H1 (cell line): Measurements from ENCODE around the gene NOS3. TPM values are rescaled to one million over a fixed set of nuclear protein-coding genes. Genes with fewer than 3 reads are reported as not detected.

Experiments
- CBX8 ChIP-seq: fragments of 300-800, 300-1000 bp; sonication (generic); IDR thresholded peaks from 2 replicates; pipeline ENCODE4 v1.7.1; 2016; ENCODE audit warnings: low read depth, low read length, borderline replicate concordance
- JUN ChIP-seq: IDR thresholded peaks from 2 replicates; pipeline ENCODE4 v1.6.1; 2011; ENCODE audit warnings: low read depth, mild to moderate bottlenecking, improper control_type of control experiment, low read length
- polyA plus RNA-seq, 7 experiments: library from polyadenylated mRNA; depleted of rRNA in 3 of 7; stranded (reverse) in 5 of 7; unstranded in 2 of 7; fragments of >200 nt in 5 of 7; fragments of 200-250 nt in 2 of 7; gene quantifications; 1 replicate in 5 of 7; 2 replicates in 1 of 7; 4 replicates in 1 of 7; pipeline versions ENCODE4 v1.2.1 to v1.2.3, GENCODE V29; 2011 to 2013; ENCODE audit warnings: missing spikeins in 2 of 7, mixed read lengths in 2 of 7
- total RNA-seq: library from RNA; stranded (reverse); fragmentation: NEBNext Ultra II Directional; extraction: Animal tissue kit (Norgen Biotek cat#: 25700); gene quantifications from 2 replicates; pipeline ENCODE4 v1.2.1, GENCODE V29; 2021
- TF ChIP-seq, protein P1 (sequence below): fragments of 300-600 bp; sonication (generic); IDR thresholded peaks from 2 replicates; pipeline ENCODE4 v1.7.1; 2012; ENCODE audit warnings: low read length, moderate library complexity, mild to moderate bottlenecking, inconsistent platforms; ENCODE audit not compliant: insufficient replicate concordance

NOS3 gene
- total and polyA plus RNA-seq, 2 of the 8 experiments (the other 6 are each of a cell fraction or from before 2014, with no cell fraction given), result 4.4 to 16.2 TPM

- TF ChIP-seq, protein P1, sequence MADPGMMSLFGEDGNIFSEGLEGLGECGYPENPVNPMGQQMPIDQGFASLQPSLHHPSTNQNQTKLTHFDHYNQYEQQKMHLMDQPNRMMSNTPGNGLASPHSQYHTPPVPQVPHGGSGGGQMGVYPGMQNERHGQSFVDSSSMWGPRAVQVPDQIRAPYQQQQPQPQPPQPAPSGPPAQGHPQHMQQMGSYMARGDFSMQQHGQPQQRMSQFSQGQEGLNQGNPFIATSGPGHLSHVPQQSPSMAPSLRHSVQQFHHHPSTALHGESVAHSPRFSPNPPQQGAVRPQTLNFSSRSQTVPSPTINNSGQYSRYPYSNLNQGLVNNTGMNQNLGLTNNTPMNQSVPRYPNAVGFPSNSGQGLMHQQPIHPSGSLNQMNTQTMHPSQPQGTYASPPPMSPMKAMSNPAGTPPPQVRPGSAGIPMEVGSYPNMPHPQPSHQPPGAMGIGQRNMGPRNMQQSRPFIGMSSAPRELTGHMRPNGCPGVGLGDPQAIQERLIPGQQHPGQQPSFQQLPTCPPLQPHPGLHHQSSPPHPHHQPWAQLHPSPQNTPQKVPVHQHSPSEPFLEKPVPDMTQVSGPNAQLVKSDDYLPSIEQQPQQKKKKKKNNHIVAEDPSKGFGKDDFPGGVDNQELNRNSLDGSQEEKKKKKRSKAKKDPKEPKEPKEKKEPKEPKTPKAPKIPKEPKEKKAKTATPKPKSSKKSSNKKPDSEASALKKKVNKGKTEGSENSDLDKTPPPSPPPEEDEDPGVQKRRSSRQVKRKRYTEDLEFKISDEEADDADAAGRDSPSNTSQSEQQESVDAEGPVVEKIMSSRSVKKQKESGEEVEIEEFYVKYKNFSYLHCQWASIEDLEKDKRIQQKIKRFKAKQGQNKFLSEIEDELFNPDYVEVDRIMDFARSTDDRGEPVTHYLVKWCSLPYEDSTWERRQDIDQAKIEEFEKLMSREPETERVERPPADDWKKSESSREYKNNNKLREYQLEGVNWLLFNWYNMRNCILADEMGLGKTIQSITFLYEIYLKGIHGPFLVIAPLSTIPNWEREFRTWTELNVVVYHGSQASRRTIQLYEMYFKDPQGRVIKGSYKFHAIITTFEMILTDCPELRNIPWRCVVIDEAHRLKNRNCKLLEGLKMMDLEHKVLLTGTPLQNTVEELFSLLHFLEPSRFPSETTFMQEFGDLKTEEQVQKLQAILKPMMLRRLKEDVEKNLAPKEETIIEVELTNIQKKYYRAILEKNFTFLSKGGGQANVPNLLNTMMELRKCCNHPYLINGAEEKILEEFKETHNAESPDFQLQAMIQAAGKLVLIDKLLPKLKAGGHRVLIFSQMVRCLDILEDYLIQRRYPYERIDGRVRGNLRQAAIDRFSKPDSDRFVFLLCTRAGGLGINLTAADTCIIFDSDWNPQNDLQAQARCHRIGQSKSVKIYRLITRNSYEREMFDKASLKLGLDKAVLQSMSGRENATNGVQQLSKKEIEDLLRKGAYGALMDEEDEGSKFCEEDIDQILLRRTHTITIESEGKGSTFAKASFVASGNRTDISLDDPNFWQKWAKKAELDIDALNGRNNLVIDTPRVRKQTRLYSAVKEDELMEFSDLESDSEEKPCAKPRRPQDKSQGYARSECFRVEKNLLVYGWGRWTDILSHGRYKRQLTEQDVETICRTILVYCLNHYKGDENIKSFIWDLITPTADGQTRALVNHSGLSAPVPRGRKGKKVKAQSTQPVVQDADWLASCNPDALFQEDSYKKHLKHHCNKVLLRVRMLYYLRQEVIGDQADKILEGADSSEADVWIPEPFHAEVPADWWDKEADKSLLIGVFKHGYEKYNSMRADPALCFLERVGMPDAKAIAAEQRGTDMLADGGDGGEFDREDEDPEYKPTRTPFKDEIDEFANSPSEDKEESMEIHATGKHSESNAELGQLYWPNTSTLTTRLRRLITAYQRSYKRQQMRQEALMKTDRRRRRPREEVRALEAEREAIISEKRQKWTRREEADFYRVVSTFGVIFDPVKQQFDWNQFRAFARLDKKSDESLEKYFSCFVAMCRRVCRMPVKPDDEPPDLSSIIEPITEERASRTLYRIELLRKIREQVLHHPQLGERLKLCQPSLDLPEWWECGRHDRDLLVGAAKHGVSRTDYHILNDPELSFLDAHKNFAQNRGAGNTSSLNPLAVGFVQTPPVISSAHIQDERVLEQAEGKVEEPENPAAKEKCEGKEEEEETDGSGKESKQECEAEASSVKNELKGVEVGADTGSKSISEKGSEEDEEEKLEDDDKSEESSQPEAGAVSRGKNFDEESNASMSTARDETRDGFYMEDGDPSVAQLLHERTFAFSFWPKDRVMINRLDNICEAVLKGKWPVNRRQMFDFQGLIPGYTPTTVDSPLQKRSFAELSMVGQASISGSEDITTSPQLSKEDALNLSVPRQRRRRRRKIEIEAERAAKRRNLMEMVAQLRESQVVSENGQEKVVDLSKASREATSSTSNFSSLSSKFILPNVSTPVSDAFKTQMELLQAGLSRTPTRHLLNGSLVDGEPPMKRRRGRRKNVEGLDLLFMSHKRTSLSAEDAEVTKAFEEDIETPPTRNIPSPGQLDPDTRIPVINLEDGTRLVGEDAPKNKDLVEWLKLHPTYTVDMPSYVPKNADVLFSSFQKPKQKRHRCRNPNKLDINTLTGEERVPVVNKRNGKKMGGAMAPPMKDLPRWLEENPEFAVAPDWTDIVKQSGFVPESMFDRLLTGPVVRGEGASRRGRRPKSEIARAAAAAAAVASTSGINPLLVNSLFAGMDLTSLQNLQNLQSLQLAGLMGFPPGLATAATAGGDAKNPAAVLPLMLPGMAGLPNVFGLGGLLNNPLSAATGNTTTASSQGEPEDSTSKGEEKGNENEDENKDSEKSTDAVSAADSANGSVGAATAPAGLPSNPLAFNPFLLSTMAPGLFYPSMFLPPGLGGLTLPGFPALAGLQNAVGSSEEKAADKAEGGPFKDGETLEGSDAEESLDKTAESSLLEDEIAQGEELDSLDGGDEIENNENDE, result no peak
- no peak for TF ChIP-seq CBX8
- no peak for TF ChIP-seq JUN
Observed at GRCh38 chr7:151063212-151063561, 72.4 kb downstream of the NOS3 start (continued).
